GM23338 (cell line): ENCODE measurements around the gene IQCE. TPM values are rescaled to one million over a fixed set of nuclear protein-coding genes. Genes with fewer than 3 reads are reported as not detected.

ENCODE experiments used
- microRNA-seq: library from miRNA; unstranded; fragments of <30 nt; microRNA quantifications from one replicate; pipeline ENCODE4, GENCODE V29; 2017
- polyA plus RNA-seq: library from polyadenylated mRNA; unstranded; fragments of >200 nt; fragmentation: Nextera tagmentation; extraction: Ambion mirVana; gene quantifications from 2 replicates; pipeline ENCODE4 v1.2.1, GENCODE V29; 2016
- small RNA-seq: library from RNA; depleted of rRNA; stranded (forward); fragments of <200 nt; gene quantifications from one replicate; pipeline ENCODE3, GENCODE V24; 2014; ENCODE audit warnings: low replicate concordance
- total RNA-seq: library from RNA; depleted of rRNA; stranded (reverse); fragments of >200 nt; shearing (Covaris generic); gene quantifications from 2 replicates; pipeline ENCODE4 v1.2.3, GENCODE V29; 2014; rRNA removed

Gene IQCE
- total and polyA plus RNA-seq, 2 experiments from 2014 or later = 5.0 to 7.7 TPM

Small RNA genes within 50 kb of the gene (microRNA-seq; reads per million reads assigned to microRNA genes)
- gene MIR4648 = not detected

Small RNA genes within 50 kb of the gene (small RNA-seq; reads per million reads assigned to genes)
- not detected for gene MIR4648

Other genes starting within 250 kb of the IQCE start
- 15.6 and 44.3 TPM in 2 replicates for gene SNX8, start 244.5 kb upstream of the IQCE start, total RNA-seq
- gene SNX8, start 244.5 kb upstream of the IQCE start, polyA plus RNA-seq = 49.1 and 50.9 TPM in 2 replicates
- gene EIF3B, start 204.2 kb upstream of the IQCE start, total RNA-seq = 323 and 355 TPM in 2 replicates
- gene EIF3B, start 204.2 kb upstream of the IQCE start, polyA plus RNA-seq = 106 and 113 TPM in 2 replicates
- 10.1 and 12.0 TPM in 2 replicates for gene CHST12, start 155.4 kb upstream of the IQCE start, total RNA-seq
- gene CHST12, start 155.4 kb upstream of the IQCE start, polyA plus RNA-seq = 13.9 and 14.6 TPM in 2 replicates
- not detected in 2 replicates for gene GRIFIN, start 82.6 kb upstream of the IQCE start, total RNA-seq
- not detected in 2 replicates for gene GRIFIN, start 82.6 kb upstream of the IQCE start, polyA plus RNA-seq
- 24.5 and 35.4 TPM in 2 replicates for gene LFNG, start 39.2 kb upstream of the IQCE start, total RNA-seq
- 1.7 and 3.2 TPM in 2 replicates for gene LFNG, start 39.2 kb upstream of the IQCE start, polyA plus RNA-seq
- gene BRAT1, start 3.5 kb upstream of the IQCE start, total RNA-seq = 65.6 and 76.8 TPM in 2 replicates
- gene BRAT1, start 3.5 kb upstream of the IQCE start, polyA plus RNA-seq = 29.8 and 32.5 TPM in 2 replicates
- 113 and 126 TPM in 2 replicates for gene TTYH3, start 73.0 kb downstream of the IQCE start, total RNA-seq
- 59.6 and 62.3 TPM in 2 replicates for gene TTYH3, start 73.0 kb downstream of the IQCE start, polyA plus RNA-seq
- 0.73 and 1.6 TPM in 2 replicates for gene AMZ1, start 129.2 kb downstream of the IQCE start, total RNA-seq
- 2.0 and 4.5 TPM in 2 replicates for gene AMZ1, start 129.2 kb downstream of the IQCE start, polyA plus RNA-seq